ENCODE measurements around the gene NRARP.

DNA sequence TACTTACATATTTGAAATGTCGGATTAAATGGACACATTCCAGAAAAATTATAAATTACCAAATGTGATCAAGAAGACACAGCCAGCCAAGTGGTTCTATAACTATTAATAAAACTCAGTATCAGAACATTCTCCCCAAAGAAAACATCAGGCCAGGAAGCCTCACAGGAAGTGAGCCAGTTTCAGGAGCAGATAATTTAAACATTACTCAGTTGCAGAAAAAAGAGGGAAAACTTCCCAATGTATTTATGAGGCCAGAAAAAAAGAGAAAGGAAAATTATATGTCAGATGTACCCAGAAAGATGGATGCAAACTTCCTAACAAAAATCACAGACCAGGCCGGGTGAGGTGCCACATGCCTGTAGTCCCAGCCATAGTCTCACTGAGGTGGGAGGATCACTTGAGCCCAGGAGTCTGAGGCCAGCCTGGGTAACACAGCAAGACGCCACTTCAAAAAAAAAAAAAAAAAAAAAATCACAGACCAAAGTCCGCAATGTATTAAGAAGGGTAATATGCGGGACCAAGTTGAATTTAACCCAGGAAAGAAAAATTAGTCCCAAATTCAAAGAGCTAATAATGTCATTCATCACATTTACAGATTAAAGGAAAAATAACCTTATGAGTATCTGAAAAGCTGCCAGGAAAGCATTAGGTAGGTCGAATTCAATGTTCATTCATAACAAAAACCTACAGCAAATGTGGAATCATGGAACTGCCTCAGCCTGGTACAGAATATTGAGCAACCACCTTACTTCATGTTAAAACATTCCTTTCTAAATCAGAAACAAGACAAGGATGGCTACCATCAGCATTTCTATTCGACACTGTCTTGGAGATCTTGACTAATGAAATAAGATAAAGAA lies 37.2 kb upstream of the NRARP start:
- TF ChIP-seq, protein P1, sequence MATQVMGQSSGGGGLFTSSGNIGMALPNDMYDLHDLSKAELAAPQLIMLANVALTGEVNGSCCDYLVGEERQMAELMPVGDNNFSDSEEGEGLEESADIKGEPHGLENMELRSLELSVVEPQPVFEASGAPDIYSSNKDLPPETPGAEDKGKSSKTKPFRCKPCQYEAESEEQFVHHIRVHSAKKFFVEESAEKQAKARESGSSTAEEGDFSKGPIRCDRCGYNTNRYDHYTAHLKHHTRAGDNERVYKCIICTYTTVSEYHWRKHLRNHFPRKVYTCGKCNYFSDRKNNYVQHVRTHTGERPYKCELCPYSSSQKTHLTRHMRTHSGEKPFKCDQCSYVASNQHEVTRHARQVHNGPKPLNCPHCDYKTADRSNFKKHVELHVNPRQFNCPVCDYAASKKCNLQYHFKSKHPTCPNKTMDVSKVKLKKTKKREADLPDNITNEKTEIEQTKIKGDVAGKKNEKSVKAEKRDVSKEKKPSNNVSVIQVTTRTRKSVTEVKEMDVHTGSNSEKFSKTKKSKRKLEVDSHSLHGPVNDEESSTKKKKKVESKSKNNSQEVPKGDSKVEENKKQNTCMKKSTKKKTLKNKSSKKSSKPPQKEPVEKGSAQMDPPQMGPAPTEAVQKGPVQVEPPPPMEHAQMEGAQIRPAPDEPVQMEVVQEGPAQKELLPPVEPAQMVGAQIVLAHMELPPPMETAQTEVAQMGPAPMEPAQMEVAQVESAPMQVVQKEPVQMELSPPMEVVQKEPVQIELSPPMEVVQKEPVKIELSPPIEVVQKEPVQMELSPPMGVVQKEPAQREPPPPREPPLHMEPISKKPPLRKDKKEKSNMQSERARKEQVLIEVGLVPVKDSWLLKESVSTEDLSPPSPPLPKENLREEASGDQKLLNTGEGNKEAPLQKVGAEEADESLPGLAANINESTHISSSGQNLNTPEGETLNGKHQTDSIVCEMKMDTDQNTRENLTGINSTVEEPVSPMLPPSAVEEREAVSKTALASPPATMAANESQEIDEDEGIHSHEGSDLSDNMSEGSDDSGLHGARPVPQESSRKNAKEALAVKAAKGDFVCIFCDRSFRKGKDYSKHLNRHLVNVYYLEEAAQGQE (IDR thresholded peaks at IDR 0.05) = no peak
- TF ChIP-seq, protein P2, sequence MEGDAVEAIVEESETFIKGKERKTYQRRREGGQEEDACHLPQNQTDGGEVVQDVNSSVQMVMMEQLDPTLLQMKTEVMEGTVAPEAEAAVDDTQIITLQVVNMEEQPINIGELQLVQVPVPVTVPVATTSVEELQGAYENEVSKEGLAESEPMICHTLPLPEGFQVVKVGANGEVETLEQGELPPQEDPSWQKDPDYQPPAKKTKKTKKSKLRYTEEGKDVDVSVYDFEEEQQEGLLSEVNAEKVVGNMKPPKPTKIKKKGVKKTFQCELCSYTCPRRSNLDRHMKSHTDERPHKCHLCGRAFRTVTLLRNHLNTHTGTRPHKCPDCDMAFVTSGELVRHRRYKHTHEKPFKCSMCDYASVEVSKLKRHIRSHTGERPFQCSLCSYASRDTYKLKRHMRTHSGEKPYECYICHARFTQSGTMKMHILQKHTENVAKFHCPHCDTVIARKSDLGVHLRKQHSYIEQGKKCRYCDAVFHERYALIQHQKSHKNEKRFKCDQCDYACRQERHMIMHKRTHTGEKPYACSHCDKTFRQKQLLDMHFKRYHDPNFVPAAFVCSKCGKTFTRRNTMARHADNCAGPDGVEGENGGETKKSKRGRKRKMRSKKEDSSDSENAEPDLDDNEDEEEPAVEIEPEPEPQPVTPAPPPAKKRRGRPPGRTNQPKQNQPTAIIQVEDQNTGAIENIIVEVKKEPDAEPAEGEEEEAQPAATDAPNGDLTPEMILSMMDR (IDR thresholded peaks at IDR 0.05; ENCODE audit: low read depth, low read length, missing input control) = no peak

Measured in liver (tissue), 2 donors.